Gastrocnemius medialis (tissue), 4 donors: ENCODE results near the gene PCDH9. TPM values are rescaled to one million over a fixed set of nuclear protein-coding genes. Genes with fewer than 3 reads are reported as not detected.
"Not testable (repeated sequence)": the region's sequence is repeated elsewhere in the genome, so short reads cannot be mapped to it uniquely, and the experiment has no call there.

Experiments used
- ATAC-seq, 2 donors: fragments of 150-250 bp; one replicate each; pipeline ENCODE4 v1.9.1; 2016
- DNase-seq, 2 donors: peaks; one replicate each; pipeline ENCODE4 v3.0.0-alpha.2; 2019
- H3K27ac ChIP-seq, 4 donors: fragments of 200-600 bp; sonication (generic); 1 replicate in 1 of 4; 2 replicates in 3 of 4; pipeline ENCODE4 v1.5.1; 2016 to 2018; ENCODE audit warnings: mild to moderate bottlenecking in 2 of 4, moderate library complexity in 1 of 4
- H3K27me3 ChIP-seq, 3 donors: fragments of 200-600 bp; sonication (generic) in 2 of 3; 1 replicate in 1 of 3; 2 replicates in 2 of 3; pipeline versions ENCODE4 v1.5.1 to v1.6.0; 2016 to 2019; ENCODE audit warnings: mild to moderate bottlenecking in 1 of 3, moderate library complexity in 1 of 3
- H3K36me3 ChIP-seq, 2 donors: fragments of 200-600 bp; sonication (generic) in 1 of 2; one replicate each; pipeline ENCODE4 v1.5.1; 2017 to 2018
- H3K4me1 ChIP-seq, 2 donors: fragments of 200-600 bp; sonication (generic) in 1 of 2; one replicate each; pipeline ENCODE4 v1.5.1; 2016 to 2017; ENCODE audit warnings: mild to moderate bottlenecking in 2 of 2
- H3K4me3 ChIP-seq, 4 donors: fragments of 200-600 bp; sonication (generic) in 3 of 4; 1 replicate in 1 of 4; 2 replicates in 3 of 4; pipeline ENCODE4 v1.5.1; 2016 to 2019; ENCODE audit warnings: mild to moderate bottlenecking in 2 of 4
- H3K9me3 ChIP-seq, 3 donors: fragments of 200-600 bp; sonication (generic) in 2 of 3; 1 replicate in 1 of 3; 2 replicates in 2 of 3; pipeline ENCODE4 v1.5.1; 2016 to 2019
- CTCF ChIP-seq, 5 experiments: fragments of 450-650 bp in 3 of 5; fragments of 200-600 bp in 2 of 5; sonication (generic) in 2 of 5; IDR thresholded peaks in 4 of 5; conservative IDR thresholded peaks in 1 of 5; 1 replicate in 4 of 5; 2 replicates in 1 of 5; pipeline ENCODE4 v1.5.1; 2016 to 2019; ENCODE audit warnings: antibody characterized with exemption in 5 of 5, mild to moderate bottlenecking in 3 of 5, moderate library complexity in 3 of 5
- POLR2A ChIP-seq, 2 donors: fragments of 450-650 bp; IDR thresholded peaks; one replicate each; pipeline ENCODE4 v1.6.1; 2017; ENCODE audit warnings: antibody characterized with exemption in 2 of 2, mild to moderate bottlenecking in 2 of 2, moderate library complexity in 2 of 2
- in situ Hi-C, 4 donors: fragments of 200-750 bp; cut with MboI; loops; one replicate each; pipeline versions ENCODE4 v1.15.0 to v1.8.0; 2017; ENCODE audit warnings: low sequenced_read_pairs in 4 of 4
- intact Hi-C: fragments of 100-400 bp; cut with DNase I; formaldehyde crosslinking; loops from one replicate; pipeline ENCODE4 v1.15.1; 2023; ENCODE audit warnings: low total_unique reads
- total RNA-seq, 4 donors: library from RNA; depleted of rRNA; stranded (reverse); fragments of >200 nt; gene quantifications; one replicate each; pipeline versions ENCODE4 v1.1.0 to v1.2.3, GENCODE V29; 2016

The PCDH9 gene
- total RNA-seq, 4 donors from 2014 or later, result 1.4 to 2.1 (median 1.9) TPM

- no peaks in the 10 kb centered on the region for H3K4me1 ChIP-seq
- no peak overlapping the region for H3K4me3 ChIP-seq
- no peaks in the 10 kb centered on the region for H3K36me3 ChIP-seq
- H3K27me3 ChIP-seq, result no peaks in the 10 kb centered on the region
- in situ Hi-C loops (no loop called here), intact Hi-C loops (no loop called here)
- TF ChIP-seq POLR2A (IDR thresholded peaks at IDR 0.05) (no peak), CTCF (IDR thresholded peaks at IDR 0.05 in 4 of 5, conservative IDR thresholded peaks at IDR 0.05 in 1 of 5) (no peak)
- H3K9me3 ChIP-seq, result no peaks in the 10 kb centered on the region
- DNase-seq, result no peak
- no peak overlapping the region for H3K27ac ChIP-seq
- no peak for ATAC-seq
Measured at GRCh38 chr13:67100730-67101129, 129.4 kb downstream of the PCDH9 start.

DNA sequence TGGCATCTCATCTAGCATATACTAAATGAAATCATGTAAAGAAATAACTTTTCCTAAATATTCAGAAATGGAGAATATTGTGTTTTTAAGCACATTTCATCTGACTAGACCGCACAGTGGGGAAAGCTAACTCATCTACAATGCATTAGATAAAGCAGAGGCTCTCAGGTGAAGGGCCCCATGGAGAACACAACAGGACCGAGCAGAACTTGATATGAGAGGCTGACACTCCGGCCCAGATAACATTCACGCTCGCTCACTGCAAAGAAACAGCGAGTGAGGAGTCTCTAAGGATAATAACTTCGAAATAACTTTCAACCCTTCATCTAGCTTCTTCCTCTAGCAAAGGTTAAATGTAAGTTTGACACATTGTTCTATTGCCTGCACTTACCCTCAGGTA, 130.6 kb downstream of the PCDH9 start:
- Histone ChIP-seq H3K36me3 (no peaks in the 10 kb centered on the region), H3K4me3 (no peak overlapping the region), H3K27me3 (no peaks in the 10 kb centered on the region), H3K27ac (no peak overlapping the region), H3K9me3 (no peaks in the 10 kb centered on the region), H3K4me1 (no peaks in the 10 kb centered on the region)
- in situ Hi-C loops (no loop called here), intact Hi-C loops (no loop called here)
- TF ChIP-seq POLR2A (IDR thresholded peaks at IDR 0.05) (no peak), CTCF (IDR thresholded peaks at IDR 0.05 in 4 of 5, conservative IDR thresholded peaks at IDR 0.05 in 1 of 5) (no peak)
- ATAC-seq, result no peak
- no peak for DNase-seq

GRCh38 chr13:67097892-67098452, 132.2 kb downstream of the PCDH9 start:
- no peaks in the 10 kb centered on the region for H3K9me3 ChIP-seq
- no peaks in the 10 kb centered on the region for H3K27me3 ChIP-seq
- TF ChIP-seq POLR2A (IDR thresholded peaks at IDR 0.05), result no peak
- no peak for TF ChIP-seq CTCF (IDR thresholded peaks at IDR 0.05 in 4 of 5, conservative IDR thresholded peaks at IDR 0.05 in 1 of 5)
- no peak for DNase-seq
- no peak for ATAC-seq
- intact Hi-C loops (no loop called here), in situ Hi-C loops (no loop called here)
- H3K4me3 ChIP-seq, result no peak overlapping the region
- no peaks in the 10 kb centered on the region for H3K4me1 ChIP-seq
- no peak overlapping the region for H3K27ac ChIP-seq
- no peaks in the 10 kb centered on the region for H3K36me3 ChIP-seq

GRCh38 chr13:67096893-67097292, 133.2 kb downstream of the PCDH9 start:
- H3K36me3 ChIP-seq, H3K4me3 ChIP-seq, in situ Hi-C loops, H3K4me1 ChIP-seq, H3K27me3 ChIP-seq, ATAC-seq, DNase-seq, intact Hi-C loops, H3K9me3 ChIP-seq, H3K27ac ChIP-seq: not testable (repeated sequence)

GRCh38 chr13:67096418-67096817, 133.7 kb downstream of the PCDH9 start:
- H3K4me3 ChIP-seq, result no peak overlapping the region
- intact Hi-C loops (no loop called here), in situ Hi-C loops (no loop called here)
- ATAC-seq, result no peak
- TF ChIP-seq CTCF (IDR thresholded peaks at IDR 0.05 in 4 of 5, conservative IDR thresholded peaks at IDR 0.05 in 1 of 5) (no peak), POLR2A (IDR thresholded peaks at IDR 0.05) (no peak)
- no peak overlapping the region for H3K27ac ChIP-seq
- H3K9me3 ChIP-seq, result no peaks in the 10 kb centered on the region
- H3K4me1 ChIP-seq, result no peaks in the 10 kb centered on the region
- no peak for DNase-seq
- H3K27me3 ChIP-seq, result no peaks in the 10 kb centered on the region
- no peaks in the 10 kb centered on the region for H3K36me3 ChIP-seq
